Measurements from ENCODE around the gene GNS.

The GNS gene

GRCh38 chr12:64674367-64674922 lies 84.8 kb downstream of the GNS start:
- DNase-seq (ENCODE audit: low read depth in 2 of 2): no peak

GRCh38 chr12:64673490-64674169 lies 85.6 kb downstream of the GNS start:
- no peak for DNase-seq (ENCODE audit: low read depth in 2 of 2)

GRCh38 chr12:64672925-64673409 lies 86.2 kb downstream of the GNS start:
- DNase-seq (ENCODE audit: low read depth in 2 of 2): no peak

- DNase-seq (ENCODE audit: low read depth in 2 of 2): no peak
Measured at GRCh38 chr12:64671681-64672080, 87.5 kb downstream of the GNS start.

- no peak for DNase-seq (ENCODE audit: low read depth in 2 of 2)
Measured at GRCh38 chr12:64670919-64671639, 88.1 kb downstream of the GNS start.

- no peak for DNase-seq (ENCODE audit: low read depth in 2 of 2)
Measured at GRCh38 chr12:64670019-64670418, 89.2 kb downstream of the GNS start.

GRCh38 chr12:64669270-64669842 lies 89.8 kb downstream of the GNS start:
- DNase-seq (ENCODE audit: low read depth in 2 of 2): peak; percentile 29 to 38

GRCh38 chr12:64667793-64668192 lies 91.4 kb downstream of the GNS start:
- DNase-seq (ENCODE audit: low read depth in 2 of 2): no peak

GRCh38 chr12:64666054-64666914 lies 92.9 kb downstream of the GNS start:
- no peak for DNase-seq (ENCODE audit: low read depth in 2 of 2)

GRCh38 chr12:64665514-64665913 lies 93.7 kb downstream of the GNS start:
- DNase-seq (ENCODE audit: low read depth in 2 of 2): peak in 1 of 2 donors; percentile 24
